NCI-H2107 treated with DMSO at 0.1 percent for 48 hours (cell line): ENCODE results near the gene DENND4C.
"Not testable (repeated sequence)": the region's sequence is repeated elsewhere in the genome, so short reads cannot be mapped to it uniquely, and the experiment has no call there.

Experiments
- DNase-seq: peaks from one replicate; lab custom pipeline; 2025; ENCODE audit not compliant: unreplicated experiment; lab: John Stamatoyannopoulos, UW

The DENND4C gene

DNA sequence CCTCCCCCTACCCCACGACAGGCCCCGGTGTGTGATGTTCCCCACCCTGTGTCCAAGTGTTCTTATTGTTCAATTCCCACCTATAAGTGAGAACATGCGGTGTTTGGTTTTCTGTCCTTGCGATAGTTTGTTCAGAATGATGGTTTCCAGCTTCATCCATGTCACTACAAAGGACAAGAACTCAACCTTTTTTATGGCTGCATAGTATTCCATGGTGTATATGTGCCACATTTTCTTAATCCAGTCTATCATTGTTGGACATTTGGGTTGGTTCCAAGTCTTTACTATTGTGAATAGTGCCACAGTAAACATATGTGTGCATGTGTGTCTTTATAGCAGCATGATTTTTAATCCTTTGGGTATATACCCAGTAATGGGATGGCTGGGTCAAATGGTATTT, 35.1 kb downstream of the DENND4C start:
- DNase-seq, result not testable (repeated sequence)

DNA sequence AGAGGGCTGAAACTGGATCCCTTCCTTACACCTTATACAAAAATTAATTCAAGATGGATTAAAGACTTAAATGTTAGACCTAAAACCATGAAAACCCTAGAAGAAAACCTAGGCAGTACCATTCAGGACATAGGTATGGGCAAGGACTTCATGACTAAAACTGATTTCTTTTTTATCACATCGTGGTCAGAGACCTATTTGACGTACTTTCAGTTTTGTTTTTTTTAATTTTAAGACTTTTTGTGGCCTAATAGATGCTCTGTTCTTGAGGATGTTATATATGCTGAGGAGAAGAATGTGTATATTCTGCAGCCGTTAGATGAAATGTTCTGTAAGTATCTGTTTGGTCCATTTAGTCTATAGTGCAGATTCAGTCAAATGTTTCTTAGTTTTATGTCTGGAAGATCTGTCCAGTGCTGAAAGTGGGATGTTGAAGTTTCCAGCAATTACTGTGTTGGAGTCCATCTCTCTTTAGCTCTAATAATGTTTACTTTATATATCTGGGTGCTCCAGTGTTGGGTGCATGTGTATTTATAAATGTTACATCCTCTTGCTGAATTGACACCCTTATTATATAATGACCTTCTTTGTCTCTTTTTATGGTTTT, 36.4 kb downstream of the DENND4C start:
- not testable (repeated sequence) for DNase-seq

DNA sequence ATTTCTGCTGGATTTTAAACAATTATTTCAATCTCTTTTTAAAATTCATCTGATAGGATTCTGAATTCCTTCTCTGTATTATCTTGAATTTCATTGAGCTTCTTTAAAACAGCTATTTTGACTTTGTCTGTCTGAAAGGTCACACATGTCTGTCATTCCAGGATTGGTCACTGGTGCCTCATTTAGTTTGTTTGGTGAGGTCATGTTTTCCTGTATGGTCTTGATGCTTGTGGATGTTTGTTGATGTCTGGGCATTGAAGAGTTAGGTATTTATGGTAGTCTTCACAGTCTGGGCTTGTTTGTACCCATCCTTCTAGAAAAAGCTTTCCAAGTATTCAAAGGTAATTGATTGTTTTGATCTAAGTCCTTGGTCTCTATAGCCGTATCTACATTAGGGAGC, 39.1 kb downstream of the DENND4C start:
- DNase-seq, result no peak

DNA sequence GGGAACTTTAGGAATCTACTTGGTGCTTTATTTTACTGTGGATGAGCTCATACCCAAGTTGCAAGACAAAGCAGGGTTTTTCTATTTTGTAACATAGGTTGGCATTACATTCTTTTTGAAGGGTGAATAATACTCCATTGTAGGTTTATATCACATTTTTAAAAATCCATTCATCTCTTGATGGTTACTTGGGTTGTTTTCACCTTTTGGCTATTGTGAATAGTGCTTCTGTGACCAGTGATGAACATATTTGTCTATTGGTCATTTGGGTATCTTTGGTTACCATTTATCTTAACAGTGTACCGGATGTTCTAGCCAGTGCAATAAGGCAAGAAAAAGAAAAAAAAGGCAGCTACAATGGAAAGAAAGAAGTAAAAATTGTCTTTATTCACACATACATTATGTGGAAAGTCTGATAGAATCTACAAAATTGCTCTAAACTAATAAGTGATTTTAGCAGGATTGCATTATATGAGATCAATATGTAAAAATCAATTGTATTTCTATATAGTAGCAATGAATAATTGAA, 40.0 kb downstream of the DENND4C start:
- DNase-seq, result no peak

DNA sequence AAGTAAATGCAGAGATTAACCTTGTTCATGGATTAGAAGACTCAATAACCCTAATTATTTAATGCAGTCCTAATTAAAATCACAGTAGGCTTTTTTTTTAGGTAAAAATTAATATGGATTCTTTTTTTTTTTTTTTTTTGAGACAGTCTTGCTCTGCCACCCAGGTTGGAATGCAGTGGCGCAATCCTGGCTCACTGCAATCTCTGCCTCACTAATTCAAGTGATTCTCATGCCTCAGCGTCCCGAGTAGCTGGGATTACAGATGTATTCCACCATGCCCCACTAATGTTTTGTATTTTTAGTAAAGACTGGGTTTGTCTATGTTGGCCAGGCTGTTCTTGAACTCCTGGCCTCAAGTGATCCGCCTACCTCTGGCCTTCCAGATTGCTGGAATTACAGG, 40.6 kb downstream of the DENND4C start:
- DNase-seq, result no peak

DNA sequence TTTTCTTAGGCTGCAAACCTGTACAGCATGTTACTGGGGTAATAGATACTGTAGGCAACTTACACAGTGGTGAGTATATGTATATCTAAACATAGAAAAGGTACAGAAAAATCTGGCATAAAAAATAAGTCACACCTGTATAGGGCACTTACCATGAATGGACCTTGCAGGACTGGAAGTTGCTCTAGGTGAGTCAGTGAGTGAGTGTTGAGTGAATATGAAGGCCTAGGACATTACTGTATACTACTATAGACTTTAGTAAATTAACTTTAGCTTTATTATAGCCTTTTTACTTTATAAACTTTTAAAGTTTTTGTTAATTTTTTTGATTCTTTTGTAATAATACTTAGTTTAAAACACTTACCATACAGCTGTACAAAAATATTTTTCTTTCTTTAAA, 51.3 kb downstream of the DENND4C start:
- no peak for DNase-seq

DNA sequence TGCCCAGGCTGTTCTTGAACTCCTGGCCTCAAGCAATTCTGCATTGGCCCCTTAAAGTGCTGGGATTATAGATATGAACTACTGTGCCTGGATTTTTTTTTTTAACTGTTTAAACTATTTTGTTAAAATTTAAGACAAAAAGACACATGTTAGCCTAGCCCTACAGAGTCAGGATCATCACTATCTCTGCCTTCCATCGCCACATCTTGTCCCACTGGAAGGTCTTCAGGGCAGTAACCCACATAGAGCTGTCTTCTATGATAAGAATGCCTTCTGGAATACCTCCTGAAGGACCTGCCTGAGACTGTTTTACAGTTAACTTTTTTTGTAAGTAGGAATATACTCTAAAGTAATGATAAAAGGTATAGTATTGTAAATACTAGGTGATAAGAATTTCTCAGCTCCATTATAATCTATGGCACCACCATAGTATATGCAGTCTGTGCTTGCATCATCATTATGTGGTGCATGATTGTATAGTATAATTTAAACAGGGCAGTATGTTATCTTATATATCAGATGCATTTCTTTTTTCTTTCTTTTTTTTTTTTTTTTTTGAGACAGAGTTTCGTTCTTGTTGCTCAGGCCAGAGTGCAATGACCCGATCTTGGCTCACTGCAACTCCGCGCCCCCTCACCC, 52.7 kb downstream of the DENND4C start:
- no peak for DNase-seq

DNA sequence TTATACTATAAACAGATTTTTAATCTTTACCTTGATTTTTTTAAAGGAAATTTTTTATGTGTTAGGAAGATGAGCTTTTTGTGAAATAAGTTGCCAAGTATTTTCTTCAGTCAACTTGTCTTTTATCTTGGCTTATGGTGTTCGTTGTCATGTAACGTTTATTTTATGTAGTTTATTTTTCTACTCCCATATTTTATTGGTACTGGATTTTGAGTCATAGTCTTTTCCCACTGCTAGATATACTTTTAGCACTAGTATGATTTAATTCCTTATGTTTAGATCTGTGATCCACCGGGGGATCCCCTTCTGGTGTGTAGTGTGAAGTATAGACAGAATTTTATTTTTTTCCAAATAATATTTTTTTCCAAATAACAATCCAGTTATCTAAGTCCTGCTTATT, 54.2 kb downstream of the DENND4C start:
- no peak for DNase-seq

DNA sequence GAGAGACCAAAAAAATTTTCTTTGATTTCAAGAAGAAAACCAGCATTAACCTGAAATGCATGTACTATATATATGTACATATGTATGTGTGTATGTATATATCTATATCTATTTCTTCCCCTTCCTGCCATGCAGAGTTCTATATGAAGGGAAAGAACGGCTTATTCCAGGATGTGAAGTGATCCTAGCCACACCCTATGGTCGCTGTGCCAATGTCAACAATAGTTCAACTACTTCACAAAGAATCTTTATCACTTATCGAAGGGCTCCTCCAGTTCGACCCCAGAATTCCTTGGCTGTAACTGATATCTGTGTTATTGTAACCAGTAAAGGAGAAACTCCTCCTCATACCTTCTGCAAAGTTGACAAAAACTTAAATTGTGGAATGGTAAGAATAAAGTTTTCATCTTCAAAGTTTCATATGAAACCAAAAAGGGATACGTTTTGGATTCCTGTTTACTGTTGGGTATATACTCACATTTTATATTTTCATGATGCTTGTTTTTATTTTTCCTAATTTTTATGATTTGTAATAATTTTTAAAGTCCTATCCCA, 56.2 kb downstream of the DENND4C start:
- no peak for DNase-seq

DNA sequence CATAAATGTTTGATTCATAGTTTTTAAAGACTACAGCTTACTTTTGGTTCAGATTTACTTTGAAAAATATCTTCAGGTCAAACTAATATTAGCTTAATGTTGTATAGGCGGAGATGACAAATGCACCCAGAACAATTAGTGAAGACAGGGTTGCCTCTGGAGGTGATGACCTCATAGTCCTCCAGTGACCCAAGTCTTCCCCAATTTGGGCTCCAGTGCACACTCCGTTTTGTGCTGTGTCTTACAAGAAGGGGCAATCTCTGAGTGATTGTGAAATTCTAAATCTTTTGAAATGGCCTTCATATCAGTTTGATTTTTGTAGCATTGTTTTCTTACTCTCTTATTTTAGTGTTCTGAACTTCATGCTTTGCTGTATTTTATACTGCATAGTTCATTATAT, 57.6 kb downstream of the DENND4C start:
- no peak for DNase-seq

DNA sequence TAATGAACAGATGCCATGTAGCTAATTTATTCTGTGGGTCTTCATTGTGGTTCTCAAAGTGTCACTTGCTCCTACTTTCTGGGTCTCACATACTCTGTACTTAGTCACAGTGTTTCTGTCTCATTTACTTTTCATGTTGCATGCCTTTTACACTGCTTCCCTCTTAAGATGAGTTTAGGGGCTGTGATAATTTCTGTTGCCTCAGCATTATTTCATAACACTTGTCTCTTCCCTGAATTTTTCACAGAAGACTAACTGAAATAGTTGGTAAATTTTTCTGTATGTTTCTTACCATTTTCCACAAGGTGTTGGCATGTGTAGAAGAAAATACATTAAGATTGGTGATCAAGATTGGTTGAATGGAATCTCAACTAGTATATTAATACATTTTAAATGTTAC, 59.6 kb downstream of the DENND4C start:
- DNase-seq, result no peak

DNA sequence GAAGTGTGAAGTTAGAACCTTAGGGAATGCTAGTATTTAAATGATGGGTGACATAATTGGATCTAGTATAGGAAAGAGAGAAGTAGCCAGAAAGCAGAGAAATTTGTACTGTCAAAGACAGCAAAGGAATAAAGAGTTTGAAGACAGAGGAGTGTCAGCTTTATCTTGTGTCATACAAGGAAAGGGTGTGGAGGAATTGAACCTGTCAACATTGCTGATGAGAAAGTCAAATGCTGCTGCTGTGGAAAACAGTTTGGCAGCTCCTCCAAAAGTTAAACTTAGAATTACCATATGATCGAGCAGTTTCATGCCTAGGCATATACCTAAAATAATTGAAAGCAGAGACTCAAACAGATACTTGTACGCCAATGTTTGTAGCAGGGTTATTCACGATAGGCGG, 63.7 kb downstream of the DENND4C start:
- DNase-seq, result no peak

DNA sequence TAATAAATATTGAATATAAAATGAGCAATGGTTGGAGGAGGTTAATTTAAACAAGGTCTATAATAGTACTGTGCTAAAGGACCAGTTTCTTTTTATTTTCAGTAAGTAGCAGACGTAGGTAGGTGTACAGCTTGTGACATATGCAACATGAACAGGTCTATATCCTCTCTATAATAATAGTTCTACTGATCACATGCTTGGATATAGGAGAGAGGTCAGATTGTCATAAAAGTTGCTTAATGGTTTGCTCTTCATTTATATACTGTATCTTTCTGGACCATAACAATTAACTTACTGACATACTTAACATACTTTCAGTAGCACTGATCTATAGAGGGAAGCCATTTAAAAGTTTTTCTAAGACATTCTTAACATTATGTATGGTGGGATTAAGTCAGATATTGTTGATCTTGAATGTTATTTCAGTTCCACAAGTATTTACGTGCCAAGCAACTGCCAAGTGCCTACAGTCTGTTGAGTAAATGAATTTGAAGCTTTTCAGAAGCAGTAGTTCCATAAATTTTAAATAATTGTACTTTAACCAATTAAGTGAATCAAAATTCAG, 68.0 kb downstream of the DENND4C start:
- no peak for DNase-seq

DNA sequence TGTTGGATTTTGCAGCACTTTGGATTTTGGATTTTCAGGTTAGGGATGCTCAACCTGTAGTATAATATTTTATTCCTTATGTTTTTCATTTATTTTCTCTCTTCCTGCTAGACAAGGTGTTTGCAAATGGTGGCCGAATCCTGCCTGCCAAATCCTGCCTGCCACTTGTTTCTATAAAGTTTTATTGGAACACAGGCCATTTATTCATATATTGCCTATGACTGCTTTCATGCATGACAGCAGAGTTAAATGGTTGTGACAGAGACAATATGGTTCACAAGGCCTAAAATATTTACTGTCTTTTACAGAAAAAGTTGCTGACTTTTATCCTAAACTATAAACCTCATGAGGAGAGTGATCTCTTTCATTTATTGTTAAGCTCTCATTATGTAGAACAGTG, 72.7 kb downstream of the DENND4C start:
- DNase-seq, result no peak

DNA sequence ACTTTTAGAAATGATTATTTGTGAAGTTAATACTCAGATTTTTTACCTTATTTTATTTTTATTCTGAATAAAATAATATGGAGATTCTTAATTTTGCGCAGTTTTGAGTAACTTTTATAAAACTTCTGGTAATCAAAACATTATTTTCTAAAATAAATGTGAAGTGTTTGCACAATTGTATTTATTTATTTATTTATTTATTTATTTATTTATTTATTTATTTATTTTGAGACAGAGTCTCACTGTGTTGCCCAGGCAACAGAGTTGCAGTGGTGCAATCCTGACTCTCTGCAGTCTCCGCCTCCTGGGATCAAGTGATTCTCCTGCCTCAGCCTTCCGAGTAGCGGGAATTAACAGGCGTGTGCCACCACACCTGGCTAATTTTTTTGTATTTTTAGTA, 76.1 kb downstream of the DENND4C start:
- DNase-seq, result no peak

DNA sequence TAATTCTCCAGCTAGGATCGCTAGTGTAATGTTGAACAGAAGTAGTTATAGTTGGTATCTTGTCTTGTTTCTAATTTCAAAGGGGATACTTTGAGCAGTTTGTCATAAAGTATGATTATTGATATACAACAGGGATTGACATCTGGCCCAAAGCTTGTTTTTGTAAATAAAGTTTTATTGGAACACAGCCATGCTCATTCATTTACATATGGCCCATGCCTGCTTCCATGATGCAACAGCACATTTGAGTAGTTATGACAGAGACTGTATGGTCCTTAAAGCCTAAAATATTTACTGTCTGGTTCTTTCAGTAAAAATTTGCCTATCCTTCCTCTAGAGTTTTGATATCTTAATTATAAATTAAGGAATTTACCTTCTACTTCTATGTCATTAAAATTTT, 79.8 kb downstream of the DENND4C start:
- no peak for DNase-seq

DNA sequence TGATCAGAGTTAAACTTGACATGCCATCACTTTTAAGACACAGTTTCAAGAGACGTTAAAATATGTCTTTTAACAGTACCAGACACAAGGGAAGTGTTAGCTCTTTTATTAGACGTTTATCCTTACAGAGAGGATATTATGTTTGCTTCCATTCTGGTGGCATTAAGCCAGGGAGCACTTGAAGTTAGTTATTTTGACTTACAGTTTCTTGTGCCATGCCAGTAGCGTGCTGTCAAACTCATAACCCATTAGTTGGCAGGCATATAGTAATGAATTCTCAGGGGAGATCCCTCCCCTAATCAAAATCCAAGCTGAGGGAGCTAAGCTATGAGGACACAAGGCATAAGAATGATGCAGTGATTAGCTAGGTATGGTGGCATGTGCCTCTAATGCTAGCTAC, 83.1 kb downstream of the DENND4C start:
- DNase-seq, result no peak

DNA sequence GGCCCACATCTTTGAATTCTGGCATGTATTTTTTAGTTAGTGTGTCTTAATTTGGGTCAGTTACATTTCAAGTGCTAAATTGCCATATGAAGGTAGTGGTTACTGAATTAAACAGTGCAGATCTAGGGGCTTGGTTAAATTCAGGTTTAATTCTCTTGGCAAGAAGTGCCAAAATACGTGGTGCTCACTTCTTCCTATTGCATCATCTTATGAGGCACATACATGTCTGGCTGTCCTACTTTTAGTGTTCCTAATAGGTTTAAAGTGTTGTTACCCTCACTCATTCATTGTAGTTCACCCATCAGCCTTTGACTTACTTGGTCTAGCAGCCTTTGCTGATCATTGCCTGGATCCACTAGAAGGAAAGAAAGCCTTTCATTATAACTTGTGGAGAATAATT, 90.0 kb downstream of the DENND4C start:
- no peak for DNase-seq

DNA sequence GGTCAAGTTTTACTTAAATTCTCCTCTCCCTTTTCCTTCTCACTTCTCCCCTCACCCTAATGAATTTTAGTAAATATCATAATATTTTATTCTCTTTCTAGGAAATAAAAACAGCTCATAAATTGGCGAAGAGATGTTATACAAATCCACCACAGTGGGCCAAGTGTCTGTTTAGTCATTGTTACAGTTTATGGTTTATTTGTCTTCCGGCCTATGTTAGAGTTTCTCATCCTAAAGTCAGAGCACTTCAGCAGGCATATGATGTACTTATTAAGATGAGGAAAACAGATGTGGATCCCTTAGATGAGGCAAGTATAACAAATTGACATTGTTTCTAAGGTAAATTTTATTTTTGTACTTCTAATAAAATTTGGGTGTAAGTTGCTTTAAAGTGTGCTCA, 101.4 kb downstream of the DENND4C start:
- DNase-seq, result no peak

DNA sequence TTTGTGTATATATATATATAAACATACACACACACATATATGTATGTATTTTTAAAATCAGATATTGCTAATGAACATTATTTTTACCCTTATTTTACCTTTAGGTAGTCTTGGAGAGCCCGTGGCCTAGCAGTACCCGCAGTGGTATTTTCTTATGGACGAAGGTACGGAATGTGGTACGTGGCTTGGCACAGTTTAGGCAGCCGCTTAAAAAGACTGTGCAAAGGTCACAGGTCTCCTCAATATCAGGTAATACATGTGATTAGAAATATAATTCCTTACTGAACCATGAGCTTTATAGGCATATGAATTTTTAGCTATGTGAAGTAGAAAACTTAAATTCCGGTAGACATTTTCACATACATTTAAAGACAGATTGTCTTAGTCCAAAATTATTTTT, 105.7 kb downstream of the DENND4C start:
- DNase-seq, result no peak

DNA sequence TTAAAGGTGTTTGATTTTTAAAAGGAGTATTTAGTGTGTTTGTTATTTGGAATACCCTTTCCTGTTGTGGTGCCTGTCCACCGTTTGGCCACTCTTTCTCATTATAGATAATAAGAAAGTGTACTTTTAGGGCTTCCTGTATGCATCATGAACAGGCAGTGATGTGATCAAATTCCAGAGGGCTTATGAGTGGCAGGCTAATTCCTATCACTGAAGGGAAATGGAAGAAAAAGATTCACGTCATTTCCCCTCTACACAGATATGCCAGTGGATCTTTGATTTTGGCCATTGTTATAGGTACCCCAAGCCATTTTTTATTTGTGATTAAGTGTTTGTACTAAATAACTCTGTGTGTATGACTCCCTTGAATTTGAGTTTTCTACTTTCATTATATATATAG, 112.5 kb downstream of the DENND4C start:
- DNase-seq, result no peak

DNA sequence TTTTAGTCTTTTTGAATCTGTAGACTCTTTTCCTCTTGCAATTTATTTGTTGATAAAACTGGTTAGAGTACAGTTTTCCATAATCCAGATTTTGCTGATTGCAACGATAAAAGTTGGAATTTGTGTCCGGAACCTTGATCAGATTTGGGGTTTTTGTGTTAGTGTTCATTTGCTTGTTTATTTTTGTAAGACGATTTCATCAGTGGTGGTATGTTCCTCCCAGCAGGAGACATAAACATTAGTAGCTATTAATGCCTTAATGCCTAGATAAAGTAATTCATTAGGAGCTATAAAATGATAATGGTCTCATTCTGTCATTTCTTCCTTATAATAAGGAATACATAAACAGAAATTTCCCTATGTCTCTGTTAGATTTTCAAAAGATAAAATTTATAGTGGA, 128.2 kb downstream of the DENND4C start:
- no peak for DNase-seq
